Measurements from ENCODE around the gene KIF13A. TPM values are rescaled to one million over a fixed set of nuclear protein-coding genes. Genes with fewer than 3 reads are reported as not detected.

Gene KIF13A
- total and polyA plus RNA-seq, 10 of the 15 experiments (the other 5 are each of a cell fraction or from before 2014, with no cell fraction given): 0.02 to 0.26 (median 0.13) TPM; not detected in 2

GRCh38 chr6:17917837-17918763 is 69.3 kb downstream of the KIF13A start (continued):
- TF ChIP-seq ZBTB4 (CRISPR knock-in tag; IDR thresholded peaks at IDR 0.05) (no peak), ATF2 (IDR thresholded peaks at IDR 0.05; ENCODE audit: low read length) (no peak), ZNF24 (IDR thresholded peaks at IDR 0.05) (no peak), KDM1A (IDR thresholded peaks at IDR 0.05; ENCODE audit: borderline replicate concordance) (no peak), MXI1 (IDR thresholded peaks at IDR 0.05; ENCODE audit: low read depth, low read length) (no peak), TBL1XR1 (IDR thresholded peaks at IDR 0.05; ENCODE audit: low read depth, low read length) (no peak), GATAD2B (conservative IDR thresholded peaks at IDR 0.05; ENCODE audit: low read depth) (no peak), CREM (IDR thresholded peaks at IDR 0.05; ENCODE audit: low read depth) (no peak)

Measured in GM12878 (cell line).